SK-N-SH (cell line): Measurements from ENCODE around the gene RAB3A.

Source experiments
- CTCF ChIP-seq: fragments of 200-600 bp; sonication (generic); IDR thresholded peaks from 2 replicates; pipeline ENCODE4 v1.6.1; 2017; ENCODE audit warnings: antibody characterized with exemption, mild to moderate bottlenecking, moderate library complexity
- EP300 ChIP-seq, 2 experiments: IDR thresholded peaks; 2 replicates each; pipeline versions ENCODE4 v1.4.0 to v1.6.1; 2012; ENCODE audit warnings: borderline replicate concordance in 1 of 2, low read depth in 1 of 2, low read length in 1 of 2
- EZH2phosphoT487 ChIP-seq: fragments of 200-600 bp; sonication (generic); IDR thresholded peaks from 2 replicates; pipeline ENCODE4 v1.6.1; 2017; ENCODE audit warnings: low read depth, mixed run types, mild to moderate bottlenecking, antibody characterized with exemption, moderate library complexity, borderline replicate concordance
- GABPA ChIP-seq: IDR thresholded peaks from 2 replicates; pipeline ENCODE4 v1.4.0; 2012; ENCODE audit warnings: low read depth, mild to moderate bottlenecking
- MAX ChIP-seq: IDR thresholded peaks from 2 replicates; pipeline ENCODE4 v1.4.0; 2012; ENCODE audit warnings: low read depth
- MXI1 ChIP-seq: IDR thresholded peaks from 2 replicates; pipeline ENCODE4 v1.6.1; 2012; ENCODE audit warnings: mild to moderate bottlenecking, low read depth, low read length, improper control_type of control experiment
- POLR2AphosphoS5 ChIP-seq: IDR thresholded peaks from 2 replicates; pipeline ENCODE4 v1.6.1; 2012; ENCODE audit warnings: low read depth, low read length
- RAD21 ChIP-seq: IDR thresholded peaks from 2 replicates; pipeline ENCODE4 v1.6.1; 2012; ENCODE audit warnings: mild to moderate bottlenecking, low read length
- REST ChIP-seq: IDR thresholded peaks from 2 replicates; pipeline ENCODE4 v1.6.1; 2012; ENCODE audit warnings: mild to moderate bottlenecking, low read depth, low read length, moderate library complexity
- SMC3 ChIP-seq: IDR thresholded peaks from 2 replicates; pipeline ENCODE4 v1.6.1; 2012; ENCODE audit warnings: low read depth, low read length, improper control_type of control experiment
- USF2 ChIP-seq: fragments of 150-350 bp; IDR thresholded peaks from 2 replicates; pipeline ENCODE4 v1.6.1; 2017; ENCODE audit warnings: antibody characterized with exemption, low read length, low read depth, borderline replicate concordance
- YY1 ChIP-seq: IDR thresholded peaks from 2 replicates; pipeline ENCODE4 v1.4.0; 2012; ENCODE audit warnings: low read depth, mild to moderate bottlenecking
- ZBTB33 ChIP-seq: IDR thresholded peaks from 2 replicates; pipeline ENCODE4 v1.4.0; 2012; ENCODE audit warnings: low read depth, borderline replicate concordance

GRCh38 chr19:18192673-18193387 lies 11.0 kb downstream of the RAB3A start, which contains the start of gene MPV17L2:
- TF ChIP-seq EZH2phosphoT487, result no peak
- TF ChIP-seq CTCF, result no peak
- peak in 1 of 2 experiments; percentile 48; a peak in 1 of 4 replicates for TF ChIP-seq EP300 (IDR thresholded peaks at IDR 0.05; ENCODE audit: borderline replicate concordance in 1 of 2, low read depth in 1 of 2, low read length in 1 of 2)
- no peak for TF ChIP-seq SMC3
- TF ChIP-seq GABPA, result 0 out of 2 replicates have a peak, but pooled peaks have one; percentile 10
- TF ChIP-seq POLR2AphosphoS5, result peak; percentile 86
- TF ChIP-seq MXI1, result peak; percentile 80
- TF ChIP-seq REST, result peak; percentile 22; the same call in 1 of the 2 replicates
- TF ChIP-seq USF2, result no peak
- TF ChIP-seq YY1, result peak; percentile 68; the same call in 1 of the 2 replicates
- no peak for TF ChIP-seq MAX
- no peak for TF ChIP-seq ZBTB33
- TF ChIP-seq RAD21, result no peak
